Subcutaneous preadipocyte (primary cell): ENCODE results near the gene GATD1. TPM values are rescaled to one million over a fixed set of nuclear protein-coding genes. Genes with fewer than 3 reads are reported as not detected.

Experiments used
- small RNA-seq: library from RNA; depleted of rRNA; stranded (forward); fragments of <200 nt; gene quantifications from one replicate; pipeline ENCODE3, GENCODE V24; 2012
- total RNA-seq: library from RNA; depleted of rRNA; stranded (reverse); fragments of >200 nt; gene quantifications from 2 replicates; pipeline ENCODE4 v1.2.3, GENCODE V29; 2012

GATD1 gene, protein sequence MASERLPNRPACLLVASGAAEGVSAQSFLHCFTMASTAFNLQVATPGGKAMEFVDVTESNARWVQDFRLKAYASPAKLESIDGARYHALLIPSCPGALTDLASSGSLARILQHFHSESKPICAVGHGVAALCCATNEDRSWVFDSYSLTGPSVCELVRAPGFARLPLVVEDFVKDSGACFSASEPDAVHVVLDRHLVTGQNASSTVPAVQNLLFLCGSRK
- 45.0 and 48.1 TPM in 2 replicates for total RNA-seq

DNA sequence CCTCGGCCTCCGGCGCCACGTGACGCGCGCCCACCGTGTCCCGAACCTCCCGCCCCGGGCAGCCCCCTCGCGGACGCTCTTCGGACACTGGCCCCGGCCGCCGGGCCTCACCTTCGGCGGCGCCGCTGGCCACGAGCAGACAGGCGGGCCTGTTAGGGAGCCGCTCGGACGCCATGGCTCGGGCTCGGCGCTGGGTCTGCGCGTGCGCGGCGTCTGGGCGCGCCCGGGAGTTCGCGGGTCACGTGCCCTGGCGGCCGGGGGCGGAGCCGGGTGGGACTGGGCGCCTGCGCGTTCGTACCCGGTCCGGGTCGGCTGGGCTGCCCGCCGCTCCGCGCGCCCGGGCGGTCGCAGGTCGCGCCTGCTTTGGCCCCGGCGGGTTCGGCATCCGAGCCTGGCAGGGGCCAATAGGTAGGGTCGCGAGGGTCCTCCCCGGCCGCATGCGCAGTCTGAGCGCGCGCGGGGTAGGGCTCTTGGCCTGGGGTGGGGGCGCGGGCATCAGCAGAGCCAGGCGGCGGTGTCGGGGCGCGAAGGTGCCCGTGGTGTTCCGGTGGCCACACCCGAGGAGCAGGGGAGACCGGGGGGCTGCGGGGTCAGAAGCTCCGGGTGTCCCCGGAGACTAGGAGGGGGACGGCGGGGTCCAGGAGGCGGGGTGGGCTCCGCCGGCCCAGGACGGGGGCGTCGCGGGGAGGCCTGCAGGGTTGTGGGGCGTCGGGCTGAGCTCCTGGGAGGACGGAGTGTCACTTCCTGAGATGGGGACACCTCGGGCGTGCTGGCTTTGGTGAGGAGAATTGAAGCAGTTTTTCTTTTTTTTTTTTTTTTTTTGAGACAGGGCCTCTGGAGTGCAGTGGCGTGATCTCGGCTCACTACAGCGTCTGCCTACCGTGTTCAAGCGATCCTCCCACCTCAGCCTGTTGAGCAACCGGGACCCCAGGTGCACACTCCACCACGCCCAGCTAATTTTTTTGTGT, at the start of gene GATD1:
GATD1 (minus strand) TSS at position 200 of the 968 bp plus-strand sequence; CDS start at position 175, 25 bp downstream.

DNA sequence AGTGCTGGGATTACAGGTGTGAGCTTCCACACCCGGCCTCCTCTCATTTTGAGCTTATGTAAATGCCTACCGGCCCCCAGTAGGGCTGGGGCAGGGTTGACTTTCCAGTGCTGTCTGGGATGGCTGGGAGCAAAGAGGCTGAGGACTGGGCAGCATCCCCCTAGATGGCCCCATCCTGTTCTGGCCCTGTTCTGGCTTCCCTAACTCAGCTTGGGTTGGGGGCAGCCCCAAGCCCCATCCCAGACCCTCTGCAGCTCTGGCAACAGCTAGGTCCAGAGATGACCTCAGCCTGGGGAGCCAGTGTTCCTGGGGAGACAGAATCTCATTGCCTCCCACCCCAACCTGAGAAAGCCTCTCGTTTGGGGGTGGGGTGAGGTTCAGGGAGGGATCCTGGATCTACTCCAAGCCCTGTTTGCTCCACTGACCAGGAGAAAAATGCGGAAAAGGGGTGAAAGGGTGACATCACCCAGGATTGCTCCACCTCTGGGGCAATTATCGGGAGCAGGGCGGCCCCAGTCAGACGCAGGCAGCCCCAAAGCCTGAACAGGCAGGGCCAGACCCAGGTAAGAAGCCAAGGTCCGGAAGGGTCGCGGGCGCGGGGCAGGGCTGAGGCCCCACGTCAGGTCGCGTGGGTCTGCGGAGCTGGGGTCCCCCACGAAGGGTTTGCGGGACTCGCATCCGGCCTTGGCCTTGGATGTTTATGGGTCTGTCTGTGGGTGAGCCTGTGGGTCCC, 41.3 kb upstream of the GATD1 start, which contains the start of gene PNPLA2:
PNPLA2 (plus strand) TSS at position 519 of the 733 bp plus-strand sequence. CDS start 805 bp downstream, outside the sequence.

DNA sequence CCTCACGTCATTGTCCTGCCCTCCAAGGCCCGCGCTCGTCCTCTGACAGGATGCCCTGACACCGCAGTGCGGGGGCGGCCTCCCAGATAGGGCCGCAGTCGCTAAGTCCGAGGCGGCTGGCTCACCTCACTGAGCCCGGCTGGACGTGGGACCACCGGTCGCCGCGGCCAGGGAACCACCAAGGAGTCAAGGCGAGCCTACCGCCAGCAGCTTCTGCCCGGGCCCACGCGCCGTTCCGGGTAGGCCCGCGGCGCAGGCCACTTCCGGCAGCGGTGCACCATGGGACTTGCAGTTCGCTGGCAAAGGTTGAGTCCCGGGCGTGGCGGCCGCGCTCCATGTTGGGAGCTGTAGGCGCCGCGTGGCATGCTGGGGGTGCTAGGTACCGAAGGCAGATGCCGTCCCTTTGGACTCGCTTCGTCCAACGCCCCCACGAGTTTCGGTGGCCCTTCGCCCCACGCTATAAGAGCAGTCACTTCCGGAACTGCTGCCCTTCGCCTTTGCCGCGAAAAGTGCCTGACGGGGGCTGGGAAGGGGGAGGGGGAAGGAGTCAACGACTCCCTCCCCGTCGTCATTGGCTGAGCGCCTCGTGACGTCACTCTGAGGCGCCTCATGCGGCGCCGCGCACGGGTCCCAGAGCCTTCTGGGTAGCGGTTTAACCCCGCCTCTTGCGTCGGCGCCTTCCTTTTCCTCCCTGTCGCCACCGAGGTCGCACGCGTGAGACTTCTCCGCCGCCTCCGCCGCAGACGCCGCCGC, 32.2 kb upstream of the GATD1 start, which contains the start of gene RPLP2:
RPLP2 (plus strand) TSS at position 681 of the 753 bp plus-strand sequence. CDS start 268 bp downstream, outside the sequence.

DNA sequence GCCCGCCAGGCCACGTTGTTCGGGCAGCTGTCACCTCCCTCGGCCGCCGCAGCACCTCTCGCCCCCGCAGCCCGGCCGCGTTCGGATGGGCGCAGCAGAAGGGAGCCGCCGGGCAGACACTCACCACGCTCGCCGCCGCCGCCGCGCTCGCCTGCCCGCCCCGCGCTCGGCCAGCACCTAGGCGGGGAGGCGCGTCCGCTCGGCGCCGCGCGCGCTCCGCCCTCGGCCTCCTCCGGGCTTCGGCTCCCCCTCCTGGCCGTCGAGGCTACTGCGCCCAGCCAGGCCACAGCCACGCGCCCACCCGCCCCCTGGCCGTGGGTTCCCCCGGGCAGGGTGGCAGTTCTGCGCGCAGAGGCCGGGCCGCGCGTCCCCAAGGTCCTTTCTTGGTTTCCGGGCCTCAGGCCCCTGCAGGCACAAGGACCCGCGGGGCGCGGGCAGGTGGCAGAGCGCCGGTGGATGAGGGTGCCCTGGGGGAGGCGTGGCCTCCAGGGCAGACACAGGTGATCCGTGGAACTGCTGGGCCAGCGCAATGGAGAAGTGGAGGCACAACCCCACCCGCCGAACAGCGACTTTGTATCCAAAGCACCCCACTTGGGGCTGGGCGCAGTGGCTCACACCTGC, 20.9 kb upstream of the GATD1 start, which contains the start of gene SLC25A22:
SLC25A22 (minus strand) TSS at position 189 of the 621 bp plus-strand sequence. CDS start 3,275 bp downstream, outside the sequence.

DNA sequence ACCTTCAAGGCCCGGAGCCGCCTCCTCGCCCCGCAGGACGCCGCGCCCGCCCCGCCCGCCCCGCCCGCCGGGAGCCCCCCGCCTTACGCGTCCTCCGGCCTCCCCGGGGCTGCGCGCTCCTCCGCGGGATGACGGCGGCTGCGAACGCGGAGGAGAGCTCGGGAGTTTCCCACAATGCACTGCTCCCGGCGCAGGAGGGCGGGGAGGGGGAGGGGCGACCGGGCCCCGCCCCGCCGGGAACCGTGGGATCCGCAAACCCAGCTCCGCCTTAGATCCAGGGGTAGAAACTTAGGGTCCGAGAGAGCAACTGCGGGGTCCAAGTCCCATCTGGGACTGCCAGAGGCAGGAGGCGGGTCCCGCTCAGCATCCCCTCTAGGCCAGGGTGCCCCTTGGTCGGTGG, 12.7 kb upstream of the GATD1 start, which contains the start of gene CEND1:
CEND1 (minus strand) TSS at position 148 of the 400 bp plus-strand sequence. CDS start 1,514 bp downstream, outside the sequence.

DNA sequence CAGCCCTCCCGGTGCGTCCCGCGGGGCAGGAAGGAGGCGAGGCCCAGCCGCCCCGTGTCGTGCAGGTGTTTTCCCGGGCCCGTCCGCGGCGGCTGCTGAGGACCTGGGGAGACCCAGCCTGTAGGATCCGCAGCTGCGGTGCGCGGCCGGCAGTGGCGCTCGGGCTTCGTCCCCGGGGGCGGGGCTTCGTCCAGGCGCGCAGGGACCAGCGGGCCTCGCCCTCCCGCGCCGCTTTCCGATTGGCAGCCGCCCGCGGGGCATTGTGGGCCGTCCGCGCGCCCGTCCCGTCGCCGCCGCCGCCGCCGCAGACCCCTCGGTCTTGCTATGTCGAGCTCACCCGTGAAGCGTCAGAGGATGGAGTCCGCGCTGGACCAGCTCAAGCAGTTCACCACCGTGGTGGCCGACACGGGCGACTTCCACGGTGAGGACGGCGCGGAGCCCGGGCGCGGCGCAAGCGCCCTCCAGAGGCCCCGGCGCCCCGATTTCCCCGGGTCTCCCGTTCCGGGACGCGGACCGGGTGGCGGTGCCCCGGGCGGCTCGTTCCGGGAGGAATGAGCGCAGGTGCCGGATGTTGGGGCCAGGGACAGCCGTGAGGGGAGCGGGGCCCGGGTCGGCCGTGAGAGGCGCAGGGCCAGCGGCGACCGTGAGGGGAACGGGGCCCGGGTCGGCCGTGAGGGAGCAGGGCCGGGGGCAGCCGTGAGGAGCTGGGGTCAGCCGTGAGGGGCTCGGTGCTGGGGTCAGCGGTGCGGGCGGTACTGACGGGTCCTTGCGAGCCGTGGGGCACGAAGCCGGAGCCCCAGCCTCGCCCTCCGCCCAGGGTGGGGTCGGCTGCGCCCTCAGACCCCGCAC, 29.9 kb downstream of the GATD1 start, which contains the start of gene TALDO1:
TALDO1 (plus strand) TSS at position 307 of the 849 bp plus-strand sequence; CDS start at position 325, 18 bp downstream.

Small RNAs within 50 kb of the gene (small RNA-seq; reads per million reads assigned to genes)
- gene SNORA52, result not detected

Other genes starting within 250 kb of the GATD1 start
- gene HRAS, start 241.9 kb downstream of the GATD1 start, total RNA-seq, result 50.2 and 54.0 TPM in 2 replicates
- 0.20 and 0.37 TPM in 2 replicates for gene LRRC56, start 240.0 kb downstream of the GATD1 start, total RNA-seq
- under 0.01 and 0.20 TPM in 2 replicates for gene LMNTD2, start 216.7 kb downstream of the GATD1 start, total RNA-seq
- gene RASSF7, start 216.5 kb downstream of the GATD1 start, total RNA-seq, result 0.73 and 1.6 TPM in 2 replicates
- gene PHRF1, start 201.0 kb downstream of the GATD1 start, total RNA-seq, result 24.3 and 41.4 TPM in 2 replicates
- 5.1 and 6.1 TPM in 2 replicates for gene IRF7, start 161.5 kb downstream of the GATD1 start, total RNA-seq
- gene CDHR5, start 152.5 kb downstream of the GATD1 start, total RNA-seq, result not detected in 2 replicates
- not detected in 2 replicates for gene SCT, start 150.3 kb downstream of the GATD1 start, total RNA-seq
- under 0.01 TPM in 1 of 2 replicates, not detected in the other for gene DRD4, start 140.2 kb downstream of the GATD1 start, total RNA-seq
- gene DEAF1, start 82.3 kb downstream of the GATD1 start, total RNA-seq, result 36.0 and 47.8 TPM in 2 replicates
- gene TMEM80, start 81.7 kb downstream of the GATD1 start, total RNA-seq, result 9.9 and 10.9 TPM in 2 replicates
- gene EPS8L2, start 71.3 kb downstream of the GATD1 start, total RNA-seq, result 24.4 and 33.1 TPM in 2 replicates
- 123 and 139 TPM in 2 replicates for gene TALDO1, start 30.0 kb downstream of the GATD1 start, total RNA-seq
- gene CEND1, start 12.6 kb upstream of the GATD1 start, total RNA-seq, result 0.37 and 2.2 TPM in 2 replicates
- 16.5 and 25.6 TPM in 2 replicates for gene SLC25A22, start 20.8 kb upstream of the GATD1 start, total RNA-seq
- gene PIDD1, start 27.7 kb upstream of the GATD1 start, total RNA-seq, result 4.4 and 7.2 TPM in 2 replicates
- 206 and 432 TPM in 2 replicates for gene RPLP2, start 32.5 kb upstream of the GATD1 start, total RNA-seq
- gene PNPLA2, start 41.4 kb upstream of the GATD1 start, total RNA-seq, result 29.8 and 34.0 TPM in 2 replicates
- gene CRACR2B, start 50.4 kb upstream of the GATD1 start, total RNA-seq, result 0.37 and 0.78 TPM in 2 replicates
- gene CD151, start 55.5 kb upstream of the GATD1 start, total RNA-seq, result 188 and 225 TPM in 2 replicates
- gene POLR2L, start 65.0 kb upstream of the GATD1 start, total RNA-seq, result 122 and 125 TPM in 2 replicates
- gene TSPAN4, start 65.4 kb upstream of the GATD1 start, total RNA-seq, result 143 and 195 TPM in 2 replicates
- 42.8 and 43.4 TPM in 2 replicates for gene CHID1, start 133.3 kb upstream of the GATD1 start, total RNA-seq
- 46.7 and 54.3 TPM in 2 replicates for gene AP2A2, start 148.4 kb upstream of the GATD1 start, total RNA-seq